HEK293 (cell line): ENCODE measurements around the gene LTC4S.

Source experiments
- CTCF ChIA-PET: fragments of 350-600 bp; formaldehyde crosslinking; extraction: SDS; loops from one replicate; lab custom pipeline; 2021; ENCODE audit warnings: antibody characterized with exemption; lab: Yijun Ruan, JAX
- POLR2A ChIA-PET: fragments of 300-600 bp; formaldehyde crosslinking; extraction: SDS; loops from one replicate; lab custom pipeline; 2020; ENCODE audit warnings: antibody characterized with exemption, inconsistent platforms; lab: Yijun Ruan, JAX
- H3K27ac ChIP-seq: fragments of 200-500 bp; sonication (Bioruptor generic); 2 replicates; pipeline ENCODE4 v1.5.1; 2014; ENCODE audit warnings: low read depth, low read length, control low read depth, inconsistent platforms; ENCODE audit errors: extremely low read depth
- H3K36me3 ChIP-seq, 2 experiments: fragments of 200-500 bp in 1 of 2; sonication (Bioruptor generic) in 1 of 2; 1 replicate in 1 of 2; 2 replicates in 1 of 2; pipeline ENCODE4 v1.5.1; 2014 to 2017; ENCODE audit warnings: inconsistent platforms in 2 of 2, low read length in 2 of 2; ENCODE audit not compliant: control insufficient read depth in 2 of 2, insufficient read depth in 1 of 2
- H3K4me1 ChIP-seq: fragments of 200-500 bp; sonication (Bioruptor generic); 2 replicates; pipeline ENCODE4 v1.5.1; 2014; ENCODE audit warnings: mild to moderate bottlenecking, low read length, inconsistent platforms; ENCODE audit not compliant: control insufficient read depth, insufficient read depth
- H3K4me3 ChIP-seq: 2 replicates; pipeline ENCODE4 v1.5.1; 2011; ENCODE audit warnings: low read depth, mild to moderate bottlenecking, control low read depth, low read length, moderate library complexity
- H3K9me3 ChIP-seq: fragments of 200-500 bp; sonication (Bioruptor generic); 2 replicates; pipeline ENCODE4 v1.5.1; 2014; ENCODE audit warnings: low read depth, low read length, inconsistent platforms; ENCODE audit not compliant: control insufficient read depth, insufficient read depth
- BCL11B ChIP-seq: fragments of 450-650 bp; formaldehyde crosslinking; IDR thresholded peaks from 2 replicates; pipeline ENCODE4 v1.5.1; 2016; ENCODE audit warnings: low read depth, missing biosample characterization, missing genetic modification characterization
- FEZF1 ChIP-seq: fragments of 450-650 bp; formaldehyde crosslinking; IDR thresholded peaks from 2 replicates; pipeline ENCODE4 v1.5.1; 2016; ENCODE audit warnings: missing biosample characterization, missing genetic modification characterization
- KLF9 ChIP-seq: fragments of 450-650 bp; formaldehyde crosslinking; IDR thresholded peaks from 2 replicates; pipeline ENCODE4 v1.5.1; 2016; ENCODE audit warnings: missing biosample characterization, missing genetic modification characterization, low read depth
- SP2 ChIP-seq: fragments of 450-650 bp; formaldehyde crosslinking; IDR thresholded peaks from 2 replicates; pipeline ENCODE4 v1.5.1; 2016; ENCODE audit warnings: missing biosample characterization, missing genetic modification characterization
- WT1 ChIP-seq: fragments of 450-650 bp; formaldehyde crosslinking; IDR thresholded peaks from 2 replicates; pipeline ENCODE4 v1.5.1; 2016; ENCODE audit warnings: missing biosample characterization, missing genetic modification characterization
- ZBTB7A ChIP-seq: fragments of 450-650 bp; formaldehyde crosslinking; IDR thresholded peaks from 2 replicates; pipeline ENCODE4 v1.5.1; 2016; ENCODE audit warnings: low read depth, missing biosample characterization, missing genetic modification characterization
- ZBTB8A ChIP-seq: fragments of 450-650 bp; formaldehyde crosslinking; IDR thresholded peaks from 2 replicates; pipeline ENCODE4 v1.5.1; 2016; ENCODE audit warnings: missing biosample characterization, missing genetic modification characterization
- ZNF148 ChIP-seq: fragments of 450-650 bp; formaldehyde crosslinking; IDR thresholded peaks from 2 replicates; pipeline ENCODE4 v1.5.0; 2017; ENCODE audit warnings: missing biosample characterization, missing genetic modification characterization, borderline replicate concordance
- ZNF280C ChIP-seq: fragments of 450-650 bp; formaldehyde crosslinking; IDR thresholded peaks from 2 replicates; pipeline ENCODE4 v1.5.1; 2016; ENCODE audit warnings: missing biosample characterization, missing genetic modification characterization
- ZNF37A ChIP-seq: fragments of 450-650 bp; IDR thresholded peaks from 2 replicates; pipeline ENCODE4 v1.5.1; 2018; ENCODE audit warnings: missing biosample characterization, missing genetic modification characterization
- ZNF48 ChIP-seq: fragments of 450-650 bp; formaldehyde crosslinking; IDR thresholded peaks from 2 replicates; pipeline ENCODE4 v1.5.1; 2016; ENCODE audit warnings: missing biosample characterization, missing genetic modification characterization
- ZNF488 ChIP-seq: fragments of 450-650 bp; formaldehyde crosslinking; IDR thresholded peaks from 2 replicates; pipeline ENCODE4 v1.5.1; 2016; ENCODE audit warnings: missing biosample characterization, missing genetic modification characterization
- ZNF514 ChIP-seq: fragments of 450-650 bp; formaldehyde crosslinking; IDR thresholded peaks from 2 replicates; pipeline ENCODE4 v1.5.1; 2016; ENCODE audit warnings: missing biosample characterization, missing genetic modification characterization
- ZNF596 ChIP-seq: fragments of 450-650 bp; IDR thresholded peaks from 2 replicates; pipeline ENCODE4 v1.5.0; 2018; ENCODE audit warnings: missing biosample characterization, mild to moderate bottlenecking, missing genetic modification characterization, moderate library complexity
- ZNF629 ChIP-seq: fragments of 450-650 bp; formaldehyde crosslinking; IDR thresholded peaks from 2 replicates; pipeline ENCODE4 v1.5.1; 2017; ENCODE audit warnings: missing biosample characterization, missing genetic modification characterization
- ZNF692 ChIP-seq: fragments of 450-650 bp; formaldehyde crosslinking; IDR thresholded peaks from 2 replicates; pipeline ENCODE4 v1.5.1; 2016; ENCODE audit warnings: missing biosample characterization, missing genetic modification characterization
- ZNF830 ChIP-seq: fragments of 450-650 bp; IDR thresholded peaks from 2 replicates; pipeline ENCODE4 v1.5.0; 2018; ENCODE audit warnings: missing biosample characterization, missing genetic modification characterization, low read depth, mild to moderate bottlenecking, moderate library complexity
- ZXDB ChIP-seq: fragments of 450-650 bp; formaldehyde crosslinking; IDR thresholded peaks from 2 replicates; pipeline ENCODE4 v1.5.1; 2016; ENCODE audit warnings: missing biosample characterization, missing genetic modification characterization

The LTC4S gene

GRCh38 chr5:179812997-179813607 lies 19.3 kb downstream of the LTC4S start:
- Histone ChIP-seq H3K27ac (no peak overlapping the region), H3K36me3 (peaks cover 5 to 47% of the 10 kb centered on the region in 2 experiments; a peak in 2 of 3 replicates), H3K4me3 (no peak overlapping the region), H3K4me1 (no peaks in the 10 kb centered on the region), H3K9me3 (no peaks in the 10 kb centered on the region)
- ChIA-PET CTCF (interaction anchor here (0.8 kb wide), 1 partner anchor 50 kb away, joined by 5 read pairs; no protein-coding TSS in a partner anchor), POLR2A (no interaction called here)
- TF ChIP-seq BCL11B (no peak), FEZF1 (no peak), ZXDB (tag by site-specific recombination) (no peak), ZNF488 (tag by site-specific recombination) (no peak), WT1 (tag by site-specific recombination) (no peak), ZNF148 (tag by site-specific recombination) (no peak), ZNF514 (tag by site-specific recombination) (no peak), ZBTB7A (tag by site-specific recombination) (no peak)

- Histone ChIP-seq H3K4me3 (no peak overlapping the region), H3K27ac (no peak overlapping the region), H3K9me3 (no peaks in the 10 kb centered on the region), H3K4me1 (peaks cover 2% of the 10 kb centered on the region; the same call in 1 of the 2 replicates), H3K36me3 (peaks cover 5 to 47% of the 10 kb centered on the region in 2 experiments; a peak in 2 of 3 replicates)
- CTCF ChIA-PET, result interaction anchor here (0.8 kb wide), 1 partner anchor 51 kb away, joined by 5 read pairs; no protein-coding TSS in a partner anchor
- POLR2A ChIA-PET, result no interaction called here
- no peak for TF ChIP-seq ZBTB8A (tag by site-specific recombination)
- TF ChIP-seq ZNF596 (tag by site-specific recombination), result no peak
- no peak for TF ChIP-seq ZNF830
- TF ChIP-seq KLF9 (tag by site-specific recombination), result no peak
- no peak for TF ChIP-seq ZNF48
- TF ChIP-seq ZNF280C (tag by site-specific recombination), result no peak
- TF ChIP-seq ZNF37A (tag by site-specific recombination), result no peak
- no peak for TF ChIP-seq ZNF692
- no peak for TF ChIP-seq SP2 (tag by site-specific recombination)
- TF ChIP-seq ZNF629 (tag by site-specific recombination), result no peak
- TF ChIP-seq ZBTB7A (tag by site-specific recombination), result no peak
Measured at GRCh38 chr5:179814090-179814489, 20.3 kb downstream of the LTC4S start.
